Measurements from ENCODE around the gene WNT1.

- TF ChIP-seq CTCF (conservative IDR thresholded peaks at IDR 0.05; ENCODE audit: low read depth, low read length) (no peak), POLR2A (IDR thresholded peaks at IDR 0.05; ENCODE audit: low read depth, low read length) (no peak), RAD21 (IDR thresholded peaks at IDR 0.05; ENCODE audit: low read length) (no peak), RCOR1 (IDR thresholded peaks at IDR 0.05; ENCODE audit: insufficient replicate concordance, low read length) (no peak)
These were observed 32.1 kb downstream of the WNT1 start for GRCh38 chr12:49010092-49010668.

All from IMR-90 (cell line).